Measurements from ENCODE around the gene SLC39A11.

Gene SLC39A11

DNA sequence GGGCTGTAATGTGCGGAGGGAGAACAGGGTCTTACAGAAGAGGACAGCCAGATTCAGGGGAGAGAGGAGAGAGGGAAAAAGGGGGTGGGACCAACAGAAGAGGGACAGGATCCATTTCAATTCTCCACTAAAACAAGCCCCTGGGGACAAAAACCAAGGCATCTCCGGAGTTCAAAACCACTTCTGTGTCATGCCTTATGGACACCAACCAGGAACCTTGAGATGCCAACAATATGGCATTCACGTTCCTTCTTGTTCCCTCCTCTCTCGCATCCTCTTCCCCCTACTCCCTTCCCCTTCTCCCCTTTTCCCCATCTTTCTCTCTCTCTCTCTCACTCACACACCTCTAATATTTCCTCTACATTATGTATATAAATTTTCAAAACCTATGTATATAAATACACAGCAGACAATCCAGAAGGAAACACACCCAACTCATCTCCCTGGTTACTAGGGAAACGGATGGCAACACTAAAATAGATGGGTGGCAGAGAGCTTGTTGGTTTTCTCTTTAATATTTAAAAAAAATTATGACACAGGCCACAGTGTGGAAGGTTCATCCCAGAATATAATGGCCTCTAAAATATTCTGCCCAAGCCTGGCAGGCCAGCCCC lies 123.1 kb downstream of the SLC39A11 start:
- H3K27me3 ChIP-seq (ENCODE audit: insufficient read depth, low read length) = no peaks in the 10 kb centered on the region
- H3K36me3 ChIP-seq (ENCODE audit: insufficient read depth, low read length) = no peaks in the 10 kb centered on the region
- H2AFZ ChIP-seq (ENCODE audit: low read depth, low read length) = no peak overlapping the region
- no peak overlapping the region for H3K4me3 ChIP-seq (ENCODE audit: low read length)
- peaks cover 13% of the 10 kb centered on the region for H3K4me1 ChIP-seq (ENCODE audit: insufficient read depth, low read length)
- H3K9me3 ChIP-seq (ENCODE audit: low read length) = no peaks in the 10 kb centered on the region

DNA sequence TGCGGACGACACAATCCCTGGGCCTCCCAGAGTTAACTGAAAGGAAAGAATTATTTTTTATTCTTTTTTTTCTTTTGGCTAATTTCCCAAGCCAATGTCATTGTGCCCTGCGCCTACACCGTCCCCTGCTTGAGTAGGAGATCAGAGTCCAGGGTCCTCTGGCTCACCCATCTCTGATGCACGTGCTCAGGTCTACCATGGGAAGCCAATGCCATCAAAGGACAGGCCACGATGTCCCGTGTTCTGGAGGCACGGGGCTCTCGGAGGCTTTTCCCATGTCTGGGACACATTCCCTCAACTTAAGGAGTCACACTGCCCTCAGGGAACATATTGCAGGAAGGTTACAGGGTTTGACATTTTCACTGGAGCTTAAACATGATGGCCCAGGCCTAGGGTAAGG lies 123.7 kb downstream of the SLC39A11 start:
- H3K36me3 ChIP-seq (ENCODE audit: insufficient read depth, low read length) = no peaks in the 10 kb centered on the region
- no peaks in the 10 kb centered on the region for H3K27me3 ChIP-seq (ENCODE audit: insufficient read depth, low read length)
- peaks cover 13% of the 10 kb centered on the region for H3K4me1 ChIP-seq (ENCODE audit: insufficient read depth, low read length)
- H3K4me3 ChIP-seq (ENCODE audit: low read length) = no peak overlapping the region
- no peaks in the 10 kb centered on the region for H3K9me3 ChIP-seq (ENCODE audit: low read length)
- H2AFZ ChIP-seq (ENCODE audit: low read depth, low read length) = no peak overlapping the region

DNA sequence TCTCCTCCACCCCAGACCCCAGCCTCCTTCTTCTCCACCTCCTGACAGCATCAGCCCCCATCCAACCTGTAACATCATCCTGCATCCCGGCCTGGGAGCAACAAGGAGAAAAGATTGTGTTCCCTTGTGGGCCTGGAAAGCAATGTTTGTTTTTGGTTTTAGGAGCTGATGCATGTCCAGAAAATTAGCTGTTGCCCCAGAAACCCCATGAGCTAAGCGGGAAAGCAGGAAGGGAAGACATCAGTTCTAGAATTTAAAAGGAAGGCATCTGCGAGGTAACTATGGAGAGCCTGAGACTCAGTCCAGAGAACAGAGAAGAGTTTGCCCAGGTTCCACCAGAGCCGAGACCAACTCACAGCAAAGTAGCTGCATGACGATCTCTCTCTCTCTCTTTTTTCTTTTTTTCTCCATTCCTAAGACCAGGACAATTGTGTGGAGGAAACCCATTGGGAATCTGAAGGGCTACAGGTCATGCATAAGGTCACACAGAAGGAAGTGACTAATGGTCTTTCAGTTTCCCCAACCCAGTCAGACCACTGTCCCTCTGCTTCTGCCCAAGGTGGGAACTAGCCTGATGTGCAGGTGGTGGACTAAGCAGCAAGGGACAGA lies 124.4 kb downstream of the SLC39A11 start:
- H3K4me1 ChIP-seq (ENCODE audit: insufficient read depth, low read length) = peaks cover 13% of the 10 kb centered on the region
- H3K27me3 ChIP-seq (ENCODE audit: insufficient read depth, low read length) = no peaks in the 10 kb centered on the region
- no peak overlapping the region for H3K4me3 ChIP-seq (ENCODE audit: low read length)
- H2AFZ ChIP-seq (ENCODE audit: low read depth, low read length) = no peak overlapping the region
- no peaks in the 10 kb centered on the region for H3K36me3 ChIP-seq (ENCODE audit: insufficient read depth, low read length)
- H3K9me3 ChIP-seq (ENCODE audit: low read length) = no peaks in the 10 kb centered on the region

DNA sequence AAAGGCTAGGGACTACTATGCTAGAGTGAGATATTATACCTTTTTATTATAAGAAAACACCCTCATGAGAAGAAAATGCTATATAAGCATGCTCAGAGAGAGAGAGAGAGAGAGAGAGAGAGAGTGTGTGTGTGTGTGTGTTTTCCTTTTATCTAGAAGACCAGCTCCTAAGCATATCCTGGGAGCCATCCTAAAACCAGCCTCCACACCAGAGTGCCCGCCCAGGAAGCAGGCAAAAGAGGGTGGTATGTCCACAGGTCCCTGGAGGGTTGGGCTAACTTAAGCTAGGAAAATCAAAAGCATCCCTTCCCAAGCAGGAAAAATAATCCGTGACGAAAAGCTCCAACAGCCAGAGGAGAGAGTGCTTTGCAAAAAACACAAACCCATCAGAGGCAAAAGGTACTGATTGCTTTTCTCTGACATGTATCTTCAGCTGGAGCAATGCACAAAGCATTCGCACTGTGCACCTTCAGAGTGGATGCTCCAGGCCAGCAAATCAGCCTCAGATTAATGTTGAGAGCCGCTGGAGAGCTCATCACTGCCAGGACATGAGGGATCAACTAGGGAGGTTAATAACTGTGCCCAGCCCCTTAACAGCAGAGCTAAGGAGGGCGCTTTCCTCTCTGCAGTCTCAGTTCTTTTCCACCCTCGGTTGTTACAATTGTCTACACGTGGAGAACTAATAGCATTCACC lies 125.1 kb downstream of the SLC39A11 start:
- no peaks in the 10 kb centered on the region for H3K27me3 ChIP-seq (ENCODE audit: insufficient read depth, low read length)
- peaks cover 13% of the 10 kb centered on the region for H3K4me1 ChIP-seq (ENCODE audit: insufficient read depth, low read length)
- H3K4me3 ChIP-seq (ENCODE audit: low read length) = no peak overlapping the region
- no peak overlapping the region for H2AFZ ChIP-seq (ENCODE audit: low read depth, low read length)
- H3K36me3 ChIP-seq (ENCODE audit: insufficient read depth, low read length) = no peaks in the 10 kb centered on the region
- H3K9me3 ChIP-seq (ENCODE audit: low read length) = no peaks in the 10 kb centered on the region

DNA sequence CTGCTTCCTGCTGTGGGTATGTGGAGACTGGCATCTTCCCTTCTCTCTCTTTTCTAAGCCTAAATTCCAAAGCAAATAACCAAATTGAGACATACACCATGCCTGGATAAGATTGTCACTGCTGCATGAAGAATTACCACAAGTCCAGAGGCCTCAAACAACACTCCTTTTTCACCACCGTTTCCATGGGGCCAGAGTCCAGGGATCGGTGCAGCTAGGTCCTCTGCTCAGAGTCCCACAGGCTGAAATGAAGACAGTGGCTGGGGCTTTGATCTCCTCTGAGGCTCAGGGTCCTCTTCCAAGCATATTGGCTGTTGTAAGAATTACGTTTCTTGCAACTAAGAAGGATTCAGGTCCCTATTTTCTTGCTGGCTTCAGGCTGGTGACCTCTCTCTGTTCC lies 130.4 kb downstream of the SLC39A11 start:
- no peak overlapping the region for H2AFZ ChIP-seq (ENCODE audit: low read depth, low read length)
- no peaks in the 10 kb centered on the region for H3K4me1 ChIP-seq (ENCODE audit: insufficient read depth, low read length)
- H3K27me3 ChIP-seq (ENCODE audit: insufficient read depth, low read length) = no peaks in the 10 kb centered on the region
- H3K9me3 ChIP-seq (ENCODE audit: low read length) = no peaks in the 10 kb centered on the region
- H3K36me3 ChIP-seq (ENCODE audit: insufficient read depth, low read length) = no peaks in the 10 kb centered on the region
- H3K4me3 ChIP-seq (ENCODE audit: low read length) = no peak overlapping the region

DNA sequence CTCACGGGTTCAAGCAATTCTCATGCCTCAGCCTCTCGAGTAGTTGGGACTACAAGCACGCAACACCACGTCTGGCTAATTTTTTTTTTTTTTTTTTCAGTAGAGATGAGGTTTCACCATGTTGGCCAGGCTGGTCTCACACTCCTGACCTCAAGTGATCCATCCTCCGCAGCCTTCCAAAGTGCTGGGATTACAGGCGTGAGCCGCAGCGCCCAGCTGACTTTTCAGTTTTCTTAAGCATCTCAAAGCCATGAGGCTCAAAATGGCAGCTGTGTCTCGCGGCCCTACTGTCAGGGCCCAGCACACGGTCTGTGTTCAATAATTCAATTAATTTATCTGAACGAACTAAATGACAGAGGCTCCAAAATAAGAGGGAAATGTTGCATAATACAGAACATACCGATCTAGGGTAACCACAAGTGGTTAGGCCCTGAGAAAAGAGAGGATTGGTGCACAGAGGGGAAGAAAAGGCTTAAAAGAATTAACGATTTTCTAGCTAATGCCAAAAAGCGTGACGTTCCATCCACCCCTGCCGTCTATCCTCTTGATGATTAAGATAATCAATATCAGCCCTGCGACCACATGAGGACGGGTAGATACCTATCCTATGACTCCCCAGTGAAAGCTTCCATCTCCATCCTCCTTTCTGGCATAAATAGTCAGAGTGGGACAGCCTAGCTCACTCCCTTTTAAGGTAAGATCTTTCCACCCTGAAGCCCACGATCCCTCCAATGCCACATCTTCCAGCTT lies 136.9 kb downstream of the SLC39A11 start:
- Histone ChIP-seq H3K36me3 (ENCODE audit: insufficient read depth, low read length) (no peaks in the 10 kb centered on the region), H3K9me3 (ENCODE audit: low read length) (no peaks in the 10 kb centered on the region), H2AFZ (ENCODE audit: low read depth, low read length) (no peak overlapping the region), H3K4me1 (ENCODE audit: insufficient read depth, low read length) (peaks cover 15% of the 10 kb centered on the region), H3K4me3 (ENCODE audit: low read length) (no peak overlapping the region), H3K27me3 (ENCODE audit: insufficient read depth, low read length) (no peaks in the 10 kb centered on the region)

DNA sequence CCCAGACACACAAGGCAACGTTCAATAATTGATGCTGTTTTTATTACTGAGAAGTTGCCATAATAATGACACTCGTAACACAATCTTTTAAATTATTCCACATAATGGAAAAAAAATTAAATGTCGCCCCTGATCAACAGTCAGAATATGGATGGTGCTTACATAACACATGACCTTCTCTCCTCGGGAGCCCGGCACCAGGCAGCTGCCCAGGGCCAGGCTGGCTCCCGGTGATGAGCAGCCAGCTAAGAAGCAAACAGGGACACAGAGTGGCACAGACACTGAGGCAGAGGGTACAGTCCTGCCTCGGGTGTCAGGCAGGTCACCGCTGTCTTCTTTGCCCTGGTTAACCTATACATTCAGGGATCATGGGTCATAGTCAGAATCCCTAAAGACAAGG lies 137.9 kb downstream of the SLC39A11 start:
- H3K27me3 ChIP-seq (ENCODE audit: insufficient read depth, low read length) = no peaks in the 10 kb centered on the region
- peaks cover 21% of the 10 kb centered on the region for H3K4me1 ChIP-seq (ENCODE audit: insufficient read depth, low read length)
- no peak overlapping the region for H3K4me3 ChIP-seq (ENCODE audit: low read length)
- no peaks in the 10 kb centered on the region for H3K36me3 ChIP-seq (ENCODE audit: insufficient read depth, low read length)
- H2AFZ ChIP-seq (ENCODE audit: low read depth, low read length) = no peak overlapping the region
- H3K9me3 ChIP-seq (ENCODE audit: low read length) = no peaks in the 10 kb centered on the region

DNA sequence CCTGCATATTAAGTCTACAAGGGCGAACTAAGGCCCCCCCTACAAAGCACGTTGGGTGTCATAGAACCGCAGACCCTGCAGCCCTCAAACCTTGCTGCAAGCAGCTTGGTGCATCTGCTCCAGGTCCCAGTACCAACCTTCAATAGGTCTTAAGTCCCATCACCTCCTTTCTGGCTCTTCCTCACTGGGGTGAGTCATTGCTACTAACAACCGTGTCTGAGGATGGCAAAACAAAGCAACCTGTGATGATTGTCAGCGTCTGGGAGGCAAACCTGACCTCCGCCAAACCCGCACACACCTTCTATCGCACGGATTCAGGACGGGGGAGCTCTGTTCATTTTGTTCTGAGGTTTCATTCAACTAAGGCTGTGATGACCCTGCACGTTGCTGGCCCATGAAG lies 138.9 kb downstream of the SLC39A11 start:
- H2AFZ ChIP-seq (ENCODE audit: low read depth, low read length) = no peak overlapping the region
- no peak overlapping the region for H3K4me3 ChIP-seq (ENCODE audit: low read length)
- H3K27me3 ChIP-seq (ENCODE audit: insufficient read depth, low read length) = no peaks in the 10 kb centered on the region
- no peaks in the 10 kb centered on the region for H3K36me3 ChIP-seq (ENCODE audit: insufficient read depth, low read length)
- H3K4me1 ChIP-seq (ENCODE audit: insufficient read depth, low read length) = peaks cover 21% of the 10 kb centered on the region
- no peaks in the 10 kb centered on the region for H3K9me3 ChIP-seq (ENCODE audit: low read length)

DNA sequence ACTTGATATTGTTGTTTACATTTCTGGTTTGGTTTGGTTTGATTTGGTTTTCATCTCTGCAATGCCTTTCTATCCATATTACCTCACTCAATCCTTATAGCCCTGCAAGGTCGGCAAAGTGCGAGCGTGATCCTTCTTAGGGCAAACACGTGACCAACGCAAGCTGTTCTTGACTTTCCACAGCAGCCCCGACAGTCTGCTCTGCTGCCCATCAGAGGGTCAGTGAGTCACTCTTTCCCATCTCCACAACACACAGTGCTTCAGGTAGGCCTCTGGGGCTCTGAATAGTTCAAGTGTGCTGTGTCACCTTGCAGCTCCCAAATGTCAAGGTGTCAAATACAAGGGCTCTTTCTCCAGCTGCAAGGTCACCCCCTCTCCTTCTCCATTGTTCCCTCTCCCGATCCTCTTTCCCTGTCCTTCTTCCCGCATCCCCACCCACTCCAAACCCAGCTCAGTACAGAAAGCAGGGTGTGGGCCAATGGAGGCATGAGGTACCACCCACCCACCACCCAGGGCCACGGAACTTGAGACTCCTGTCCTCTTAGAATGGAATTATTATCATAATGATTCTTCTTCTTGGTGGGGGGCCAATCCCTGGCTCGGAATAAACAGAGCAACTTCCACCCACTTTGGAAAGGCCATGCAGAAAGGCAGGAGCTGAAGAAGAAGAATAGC lies 139.7 kb downstream of the SLC39A11 start:
- Histone ChIP-seq H3K27me3 (ENCODE audit: insufficient read depth, low read length) (no peaks in the 10 kb centered on the region), H3K36me3 (ENCODE audit: insufficient read depth, low read length) (no peaks in the 10 kb centered on the region), H3K9me3 (ENCODE audit: low read length) (peaks cover under 1% of the 10 kb centered on the region), H3K4me3 (ENCODE audit: low read length) (no peak overlapping the region), H2AFZ (ENCODE audit: low read depth, low read length) (no peak overlapping the region), H3K4me1 (ENCODE audit: insufficient read depth, low read length) (peaks cover 21% of the 10 kb centered on the region)

DNA sequence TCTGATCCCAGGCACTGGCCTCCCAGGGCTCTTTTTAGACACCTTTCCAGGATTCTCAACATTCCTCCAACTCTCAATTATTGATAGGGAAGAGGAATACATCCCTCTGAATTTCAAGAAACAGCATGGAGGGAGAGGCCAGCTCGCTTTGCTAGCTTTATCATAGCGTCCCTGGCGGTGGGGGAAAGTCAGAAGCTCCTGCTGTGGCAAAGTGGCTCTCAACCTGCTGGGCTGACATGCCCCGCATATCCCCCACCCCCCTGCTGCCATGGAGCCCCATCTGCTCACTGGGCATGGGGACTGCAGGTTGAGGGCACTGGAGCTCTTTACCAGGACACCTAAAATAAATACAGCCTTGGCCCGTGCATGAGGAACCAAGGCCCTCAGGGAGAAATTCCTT lies 140.3 kb downstream of the SLC39A11 start:
- Histone ChIP-seq H2AFZ (ENCODE audit: low read depth, low read length) (no peak overlapping the region), H3K4me1 (ENCODE audit: insufficient read depth, low read length) (peaks cover 22% of the 10 kb centered on the region), H3K4me3 (ENCODE audit: low read length) (no peak overlapping the region), H3K9me3 (ENCODE audit: low read length) (peaks cover 1% of the 10 kb centered on the region), H3K36me3 (ENCODE audit: insufficient read depth, low read length) (no peaks in the 10 kb centered on the region), H3K27me3 (ENCODE audit: insufficient read depth, low read length) (no peaks in the 10 kb centered on the region)

DNA sequence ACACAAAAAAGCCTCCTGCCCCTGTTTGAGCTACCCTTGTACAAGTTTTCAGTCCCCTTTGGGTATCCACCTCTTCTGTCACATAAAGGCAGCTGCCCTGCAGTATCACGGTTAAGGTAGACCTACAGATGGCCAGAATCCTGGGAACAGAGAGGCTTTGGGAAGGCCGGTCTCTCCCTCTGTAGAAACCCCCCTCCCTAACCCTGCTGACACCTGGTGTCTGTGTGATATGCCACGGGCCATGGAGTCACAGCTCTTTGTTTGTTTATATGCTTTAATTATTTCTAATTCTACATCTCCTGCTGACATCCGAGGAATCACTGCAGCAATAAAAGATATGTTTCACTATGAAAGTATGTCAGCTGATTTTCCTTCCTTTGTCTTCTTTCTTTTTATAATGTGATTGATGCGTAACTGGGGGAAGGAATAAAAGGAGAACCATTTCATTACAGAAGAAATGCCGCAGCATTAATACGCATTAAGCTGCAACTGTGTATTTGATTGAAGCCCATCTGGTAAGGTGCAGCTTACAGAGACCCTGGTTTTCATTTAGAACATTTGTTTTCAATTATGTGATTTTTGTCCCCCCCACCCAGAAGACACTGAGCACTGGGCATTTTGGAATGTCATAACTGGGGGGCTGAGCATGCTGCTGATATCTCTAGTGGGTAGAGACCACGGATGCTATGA lies 142.1 kb downstream of the SLC39A11 start:
- no peak overlapping the region for H2AFZ ChIP-seq (ENCODE audit: low read depth, low read length)
- peaks cover 40% of the 10 kb centered on the region for H3K4me1 ChIP-seq (ENCODE audit: insufficient read depth, low read length)
- H3K27me3 ChIP-seq (ENCODE audit: insufficient read depth, low read length) = no peaks in the 10 kb centered on the region
- no peaks in the 10 kb centered on the region for H3K36me3 ChIP-seq (ENCODE audit: insufficient read depth, low read length)
- peaks cover 1% of the 10 kb centered on the region for H3K9me3 ChIP-seq (ENCODE audit: low read length)
- no peak overlapping the region for H3K4me3 ChIP-seq (ENCODE audit: low read length)

DNA sequence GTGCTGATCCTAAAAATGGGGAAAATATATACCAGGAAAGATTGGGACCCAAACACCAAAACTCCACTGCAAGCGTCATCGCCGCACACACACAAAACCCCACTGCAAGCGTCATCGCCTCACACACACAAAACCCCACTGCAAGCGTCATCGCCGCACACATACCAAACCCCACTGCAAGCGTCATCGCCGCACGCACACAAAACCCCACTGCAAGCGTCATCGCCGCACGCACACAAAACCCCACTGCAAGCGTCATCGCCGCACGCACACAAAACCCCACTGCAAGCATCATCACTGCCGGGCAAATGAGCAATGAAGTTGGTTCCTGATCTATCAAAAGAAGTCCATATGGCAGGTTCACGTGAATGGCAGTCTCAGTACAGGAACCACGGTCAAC lies 144.4 kb downstream of the SLC39A11 start:
- no peaks in the 10 kb centered on the region for H3K36me3 ChIP-seq (ENCODE audit: insufficient read depth, low read length)

More for the DNA sequence above, 144.4 kb downstream of the SLC39A11 start:
- Histone ChIP-seq H3K4me3 (ENCODE audit: low read length) (no peak overlapping the region), H3K9me3 (ENCODE audit: low read length) (peaks cover 1% of the 10 kb centered on the region), H3K4me1 (ENCODE audit: insufficient read depth, low read length) (peaks cover 46% of the 10 kb centered on the region), H2AFZ (ENCODE audit: low read depth, low read length) (no peak overlapping the region), H3K27me3 (ENCODE audit: insufficient read depth, low read length) (no peaks in the 10 kb centered on the region)

Data from neuron (in vitro differentiated cells).